ENCODE measurements around the gene TPST1. TPM values are rescaled to one million over a fixed set of nuclear protein-coding genes. Genes with fewer than 3 reads are reported as not detected.
"Not testable (repeated sequence)": the region's sequence is repeated elsewhere in the genome, so short reads cannot be mapped to it uniquely, and the experiment has no call there.

Gene TPST1
- total and polyA plus RNA-seq, 4 experiments from 2014 or later: 0.24 to 1.2 (median 0.98) TPM

GRCh38 chr7:66401126-66401525 lies 196.0 kb downstream of the TPST1 start:
- DNase-seq; H3K27me3 ChIP-seq (ENCODE audit: insufficient read depth, low read length); H3K4me1 Mint-ChIP-seq; H3K27ac ChIP-seq (ENCODE audit: low read depth, low read length); intact Hi-C loops (cut with micrococcal nuclease); H3K4me3 ChIP-seq (ENCODE audit: low read length in 2 of 2); H3K27ac Mint-ChIP-seq; H3K4me3 Mint-ChIP-seq; H3K36me3 ChIP-seq (ENCODE audit: insufficient read depth, low read length); POLR2A ChIA-PET (ENCODE audit: partially characterized antibody); H3K9me3 ChIP-seq (ENCODE audit: control insufficient read depth in 1 of 2, low read length in 2 of 2); CTCF ChIA-PET (ENCODE audit: partially characterized antibody); H3K27me3 Mint-ChIP-seq; H3K4me1 ChIP-seq (ENCODE audit: insufficient read depth, low read length): not testable (repeated sequence)
- Mint-ChIP-seq H3K9me3 (peaks cover 0 to 12% (median 7%) of the 10 kb centered on the region in 8 donors), H3K36me3 (peaks cover 9 to 45% of the 10 kb centered on the region in 2 donors)

- POLR2A ChIA-PET (ENCODE audit: partially characterized antibody); intact Hi-C loops (cut with micrococcal nuclease); H3K4me1 ChIP-seq (ENCODE audit: insufficient read depth, low read length); H3K9me3 ChIP-seq (ENCODE audit: control insufficient read depth in 1 of 2, low read length in 2 of 2); H3K4me3 ChIP-seq (ENCODE audit: low read length in 2 of 2); H3K27me3 ChIP-seq (ENCODE audit: insufficient read depth, low read length); H3K36me3 ChIP-seq (ENCODE audit: insufficient read depth, low read length); H3K27me3 Mint-ChIP-seq; H3K27ac ChIP-seq (ENCODE audit: low read depth, low read length); CTCF ChIA-PET (ENCODE audit: partially characterized antibody); H3K4me1 Mint-ChIP-seq; DNase-seq: not testable (repeated sequence)
- Mint-ChIP-seq H3K4me3 (peak overlapping the region in 1 of 8 donors; percentile 24), H3K9me3 (peaks cover 0 to 12% (median 7%) of the 10 kb centered on the region in 8 donors), H3K27ac (peak overlapping the region in 1 of 7 donors; percentile 59), H3K36me3 (peaks cover 9 to 45% of the 10 kb centered on the region in 2 donors)
Observed at GRCh38 chr7:66401932-66402331, 196.8 kb downstream of the TPST1 start.

- Histone ChIP-seq H3K27me3 (ENCODE audit: insufficient read depth, low read length) (no peaks in the 10 kb centered on the region), H3K27ac (ENCODE audit: low read depth, low read length) (no peak overlapping the region), H3K4me3 (ENCODE audit: low read length in 2 of 2) (no peak overlapping the region), H3K4me1 (ENCODE audit: insufficient read depth, low read length) (no peaks in the 10 kb centered on the region), H3K36me3 (ENCODE audit: insufficient read depth, low read length) (no peaks in the 10 kb centered on the region), H3K9me3 (ENCODE audit: control insufficient read depth in 1 of 2, low read length in 2 of 2) (no peaks in the 10 kb centered on the region)
- ChIA-PET POLR2A (ENCODE audit: partially characterized antibody) (no interaction called here), CTCF (ENCODE audit: partially characterized antibody) (interaction anchor here (2.1 kb wide), 1 partner anchor 10 kb away, joined by 9 read pairs; no protein-coding TSS in a partner anchor)
- Mint-ChIP-seq H3K27me3 (no peaks in the 10 kb centered on the region), H3K4me3 (no peak overlapping the region), H3K27ac (no peak overlapping the region), H3K36me3 (peaks cover 9 to 45% of the 10 kb centered on the region in 2 donors), H3K9me3 (peaks cover 0 to 12% (median 7%) of the 10 kb centered on the region in 8 donors), H3K4me1 (no peaks in the 10 kb centered on the region)
- no peak for DNase-seq
- intact Hi-C loops (cut with micrococcal nuclease): no loop called here
Observed at GRCh38 chr7:66403564-66403963, 198.4 kb downstream of the TPST1 start.

- no peaks in the 10 kb centered on the region for H3K36me3 ChIP-seq (ENCODE audit: insufficient read depth, low read length)
- Mint-ChIP-seq H3K36me3 (peaks cover 0 to under 1% of the 10 kb centered on the region in 2 donors), H3K27ac (peak overlapping the region in 4 of 7 donors; percentile 29 to 66 (median 46)), H3K9me3 (no peaks in the 10 kb centered on the region), H3K4me1 (peaks cover 4 to 16% (median 10%) of the 10 kb centered on the region in 4 donors), H3K27me3 (no peaks in the 10 kb centered on the region), H3K4me3 (no peak overlapping the region)
- H3K27me3 ChIP-seq (ENCODE audit: insufficient read depth, low read length): no peaks in the 10 kb centered on the region
- no peak overlapping the region for H3K27ac ChIP-seq (ENCODE audit: low read depth, low read length)
- no peak for DNase-seq
- peaks cover 12% of the 10 kb centered on the region for H3K4me1 ChIP-seq (ENCODE audit: insufficient read depth, low read length)
- H3K9me3 ChIP-seq (ENCODE audit: control insufficient read depth in 1 of 2, low read length in 2 of 2): no peaks in the 10 kb centered on the region
- intact Hi-C loops (cut with micrococcal nuclease): no loop called here
- no peak overlapping the region for H3K4me3 ChIP-seq (ENCODE audit: low read length in 2 of 2)
- CTCF ChIA-PET (ENCODE audit: partially characterized antibody): no interaction called here
- POLR2A ChIA-PET (ENCODE audit: partially characterized antibody): no interaction called here
Observed at GRCh38 chr7:66409493-66409892, 204.4 kb downstream of the TPST1 start.

Other genes with a start within 250 kb of the TPST1 start
- gene GUSB, start 223.1 kb upstream of the TPST1 start, total RNA-seq: 10 to 100 TPM; 49.3 to 52.0 TPM
- 10 to 100 TPM; 48.0 to 63.5 TPM for gene GUSB, start 223.1 kb upstream of the TPST1 start, polyA plus RNA-seq
- 10 to 100 TPM; 11.8 to 13.7 TPM for gene ASL, start 129.5 kb upstream of the TPST1 start, total RNA-seq
- 10 to 100 TPM; 10.8 to 15.2 TPM for gene ASL, start 129.5 kb upstream of the TPST1 start, polyA plus RNA-seq
- 10 to 100 TPM; 32.8 to 36.8 TPM for gene CRCP, start 90.5 kb upstream of the TPST1 start, total RNA-seq
- gene CRCP, start 90.5 kb upstream of the TPST1 start, polyA plus RNA-seq: 10 to 100 TPM; 21.2 to 42.3 TPM

All from CD4-positive, alpha-beta memory T cell (primary cell).